Mammary epithelial cell (primary cell): ENCODE measurements around the gene ATAD1.

Experiments used
- CTCF ChIP-seq, 2 donors: IDR thresholded peaks in 1 of 2; conservative IDR thresholded peaks in 1 of 2; 2 replicates each; pipeline ENCODE4 v1.5.1; 2011 to 2012; ENCODE audit warnings: inconsistent platforms in 2 of 2, low read length in 2 of 2, mild to moderate bottlenecking in 2 of 2, control low read depth in 1 of 2, low read depth in 1 of 2; ENCODE audit not compliant: insufficient read depth in 1 of 2; ENCODE audit errors: extremely low read depth in 1 of 2
- EZH2 ChIP-seq: IDR thresholded peaks from 2 replicates; pipeline ENCODE4 v1.6.1; 2012; ENCODE audit warnings: low read length, inconsistent platforms, borderline replicate concordance

- no peak for TF ChIP-seq CTCF (conservative IDR thresholded peaks at IDR 0.05 in 1 of 2, IDR thresholded peaks at IDR 0.05 in 1 of 2; ENCODE audit: extremely low read depth in 1 of 2, insufficient read depth in 1 of 2, low read depth in 1 of 2, low read length in 2 of 2)
- TF ChIP-seq EZH2: no peak
Observed at GRCh38 chr10:87705339-87705738, 112.7 kb downstream of the ATAD1 start.
